A673 (cell line): ENCODE results near the gene AGAP9. TPM values are rescaled to one million over a fixed set of nuclear protein-coding genes. Genes with fewer than 3 reads are reported as not detected.
A peak's percentile ranks its signal among the peaks of the same experiment; 100 is the strongest.
"Not testable (repeated sequence)": the region's sequence is repeated elsewhere in the genome, so short reads cannot be mapped to it uniquely, and the experiment has no call there.

ENCODE experiments used
- BruUV-seq: library from RNA; stranded (reverse); fragments of 400-500 nt; replicated peaks from 2 replicates; lab custom pipeline; 2021; lab: Mats Ljungman, UMichigan
- CTCF ChIA-PET: fragments of 300-600 bp; sonication (Branson Sonifier 250); formaldehyde crosslinking; loops from one replicate; lab custom pipeline; 2022; ENCODE audit warnings: antibody characterized with exemption; lab: Charles Lee
- POLR2A ChIA-PET: fragments of 300-600 bp; sonication (Branson Sonifier 250); formaldehyde crosslinking; loops from one replicate; lab custom pipeline; 2022; ENCODE audit warnings: antibody characterized with exemption; ENCODE audit not compliant: low non-redundant PET; lab: Charles Lee
- DNase-seq: peaks from one replicate; pipeline ENCODE4 v3.0.0-alpha.2; 2015; ENCODE audit warnings: low spot score
- H3K27ac ChIP-seq: fragments of 200-600 bp; sonication (generic); 2 replicates; pipeline ENCODE4 v1.5.1; 2016; ENCODE audit warnings: mixed run types, low read depth, mild to moderate bottlenecking, mixed read lengths, antibody characterized with exemption, low read length; ENCODE audit not compliant: poor library complexity, severe bottlenecking
- H3K27me3 ChIP-seq: fragments of 200-600 bp; sonication (generic); replicated peaks from 2 replicates; pipeline ENCODE4 v1.6.1; 2017; ENCODE audit warnings: mixed run types, low read depth, mild to moderate bottlenecking, mixed read lengths, antibody characterized with exemption, low read length; ENCODE audit not compliant: insufficient read depth, poor library complexity
- H3K36me3 ChIP-seq: fragments of 200-600 bp; sonication (generic); 2 replicates; pipeline ENCODE4 v1.6.1; 2016; ENCODE audit warnings: mixed run types, mild to moderate bottlenecking, mixed read lengths, antibody characterized with exemption, low read length; ENCODE audit not compliant: insufficient read depth, poor library complexity, severe bottlenecking
- H3K4me1 ChIP-seq: fragments of 200-600 bp; sonication (generic); 2 replicates; pipeline ENCODE4 v1.6.1; 2017; ENCODE audit warnings: mixed run types, mild to moderate bottlenecking, mixed read lengths, antibody characterized with exemption, low read length; ENCODE audit not compliant: insufficient read depth, poor library complexity, severe bottlenecking
- H3K4me3 ChIP-seq: fragments of 200-600 bp; sonication (generic); 2 replicates; pipeline ENCODE4 v1.5.1; 2016; ENCODE audit warnings: low read depth, mixed run types, mild to moderate bottlenecking, mixed read lengths, low read length; ENCODE audit not compliant: poor library complexity, severe bottlenecking
- H3K9me3 ChIP-seq: fragments of 200-600 bp; sonication (generic); 2 replicates; pipeline ENCODE4 v1.6.1; 2016; ENCODE audit warnings: mixed run types, low read depth, mild to moderate bottlenecking, mixed read lengths, antibody characterized with exemption, low read length; ENCODE audit not compliant: poor library complexity, severe bottlenecking
- intact Hi-C: fragments of 100-400 bp; cut with micrococcal nuclease; formaldehyde crosslinking; loops from one replicate; pipeline ENCODE4 v1.10.0; 2022; ENCODE audit not compliant: unreplicated experiment
- total RNA-seq: library from RNA; stranded (reverse); gene quantifications from 2 replicates; pipeline ENCODE4 v1.2.3, GENCODE V29; 2021

AGAP9 gene
- total RNA-seq, 1 experiment from 2014 or later, result 9.5 TPM

- BruUV-seq, H3K27me3 ChIP-seq, POLR2A ChIA-PET, H3K9me3 ChIP-seq, CTCF ChIA-PET, intact Hi-C loops, DNase-seq, H3K27ac ChIP-seq, H3K4me1 ChIP-seq, H3K36me3 ChIP-seq, H3K4me3 ChIP-seq: not testable (repeated sequence)
Measured at GRCh38 chr10:47560452-47560851, 37.0 kb upstream of the AGAP9 start.

GRCh38 chr10:47559718-47560308 lies 36.4 kb upstream of the AGAP9 start:
- H3K9me3 ChIP-seq, POLR2A ChIA-PET, H3K4me1 ChIP-seq, intact Hi-C loops, CTCF ChIA-PET, H3K4me3 ChIP-seq, H3K27me3 ChIP-seq, DNase-seq, H3K36me3 ChIP-seq, H3K27ac ChIP-seq, BruUV-seq: not testable (repeated sequence)

GRCh38 chr10:47558109-47558508 lies 34.7 kb upstream of the AGAP9 start:
- H3K4me1 ChIP-seq, POLR2A ChIA-PET, CTCF ChIA-PET, H3K27ac ChIP-seq, H3K36me3 ChIP-seq, intact Hi-C loops, H3K4me3 ChIP-seq, BruUV-seq, H3K27me3 ChIP-seq, H3K9me3 ChIP-seq, DNase-seq: not testable (repeated sequence)

- H3K4me1 ChIP-seq, H3K27ac ChIP-seq, POLR2A ChIA-PET, DNase-seq, H3K27me3 ChIP-seq, BruUV-seq, H3K36me3 ChIP-seq, CTCF ChIA-PET, H3K9me3 ChIP-seq, intact Hi-C loops, H3K4me3 ChIP-seq: not testable (repeated sequence)
Measured at GRCh38 chr10:47557616-47558015, 34.2 kb upstream of the AGAP9 start.

GRCh38 chr10:47555334-47555733 lies 31.9 kb upstream of the AGAP9 start:
- H3K27ac ChIP-seq, H3K4me3 ChIP-seq, POLR2A ChIA-PET, BruUV-seq, H3K4me1 ChIP-seq, H3K36me3 ChIP-seq, H3K27me3 ChIP-seq, H3K9me3 ChIP-seq, DNase-seq, intact Hi-C loops, CTCF ChIA-PET: not testable (repeated sequence)

- H3K4me1 ChIP-seq, BruUV-seq, H3K36me3 ChIP-seq, H3K27ac ChIP-seq, CTCF ChIA-PET, H3K9me3 ChIP-seq, POLR2A ChIA-PET, H3K4me3 ChIP-seq, H3K27me3 ChIP-seq, intact Hi-C loops, DNase-seq: not testable (repeated sequence)
Measured at GRCh38 chr10:47554552-47554951, 31.1 kb upstream of the AGAP9 start.

- TSS peak; percentile 88 for BruUV-seq
- DNase-seq, H3K36me3 ChIP-seq, H3K27ac ChIP-seq, POLR2A ChIA-PET, H3K4me1 ChIP-seq, H3K27me3 ChIP-seq, CTCF ChIA-PET, intact Hi-C loops, H3K9me3 ChIP-seq: not testable (repeated sequence)
- peak overlapping the region; percentile 65 for H3K4me3 ChIP-seq
Measured at GRCh38 chr10:47553860-47554247, 30.4 kb upstream of the AGAP9 start.
